Effector memory CD8-positive, alpha-beta T cell (primary cell): Measurements from ENCODE around the gene IQCK.
A peak's percentile ranks its signal among the peaks of the same experiment; 100 is the strongest.

Experiments used
- ATAC-seq: fragments of 150-1000 bp; cut with Tn5 transposase; replicated peaks from 2 replicates; pipeline ENCODE4 v1.10.0; 2021; ENCODE audit warnings: mild to moderate bottlenecking, moderate library complexity
- DNase-seq, 3 experiments: peaks; one replicate each; pipeline ENCODE4 v3.0.0; 2021
- H3K27ac Mint-ChIP-seq, 2 donors: one replicate each; pipeline ENCODE4 v1.8.0; 2022; ENCODE audit warnings: mild to moderate bottlenecking in 2 of 2, mixed read lengths in 2 of 2, moderate library complexity in 2 of 2
- H3K27me3 Mint-ChIP-seq, 2 donors: one replicate each; pipeline ENCODE4 v1.8.0; 2022; ENCODE audit warnings: mixed read lengths in 2 of 2
- H3K36me3 Mint-ChIP-seq: one replicate; pipeline ENCODE4 v1.8.0; 2022; ENCODE audit warnings: mild to moderate bottlenecking, moderate library complexity, mixed read lengths; ENCODE audit not compliant: insufficient read depth
- H3K4me1 Mint-ChIP-seq, 2 donors: one replicate each; pipeline ENCODE4 v1.8.0; 2022; ENCODE audit warnings: low read depth in 2 of 2, mixed read lengths in 2 of 2
- H3K4me3 Mint-ChIP-seq, 2 donors: one replicate each; pipeline ENCODE4 v1.8.0; 2022; ENCODE audit warnings: mild to moderate bottlenecking in 2 of 2, mixed read lengths in 2 of 2, moderate library complexity in 2 of 2
- H3K9me3 Mint-ChIP-seq, 2 donors: one replicate each; pipeline ENCODE4 v1.8.0; 2022; ENCODE audit warnings: mixed read lengths in 2 of 2

The IQCK gene

DNA sequence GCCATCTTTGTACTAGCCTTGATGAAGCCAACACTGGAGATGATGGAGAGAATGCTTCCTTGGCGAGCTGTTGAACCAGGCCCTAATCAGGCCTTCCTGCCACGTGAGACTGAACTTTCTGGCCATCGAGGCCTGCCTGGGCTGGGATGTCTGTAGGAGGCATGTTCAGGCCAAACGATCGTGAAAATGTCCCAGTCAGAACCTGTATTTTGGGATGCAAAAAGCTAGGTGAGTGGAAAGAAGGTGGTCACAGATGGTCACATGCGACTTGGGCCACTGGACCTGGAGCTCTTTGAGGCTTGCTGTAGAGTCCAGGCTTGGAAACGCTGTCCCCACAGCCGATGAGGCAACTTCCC lies 12.9 kb upstream of the IQCK start:
- DNase-seq (no peak), ATAC-seq (no peak)
- peaks cover 45% of the 10 kb centered on the region for H3K36me3 Mint-ChIP-seq
- no peaks in the 10 kb centered on the region for H3K27me3 Mint-ChIP-seq
- no peaks in the 10 kb centered on the region for H3K9me3 Mint-ChIP-seq
- H3K4me3 Mint-ChIP-seq = no peak overlapping the region
- no peak overlapping the region for H3K27ac Mint-ChIP-seq
- H3K4me1 Mint-ChIP-seq = peaks cover 0 to 8% of the 10 kb centered on the region in 2 donors

DNA sequence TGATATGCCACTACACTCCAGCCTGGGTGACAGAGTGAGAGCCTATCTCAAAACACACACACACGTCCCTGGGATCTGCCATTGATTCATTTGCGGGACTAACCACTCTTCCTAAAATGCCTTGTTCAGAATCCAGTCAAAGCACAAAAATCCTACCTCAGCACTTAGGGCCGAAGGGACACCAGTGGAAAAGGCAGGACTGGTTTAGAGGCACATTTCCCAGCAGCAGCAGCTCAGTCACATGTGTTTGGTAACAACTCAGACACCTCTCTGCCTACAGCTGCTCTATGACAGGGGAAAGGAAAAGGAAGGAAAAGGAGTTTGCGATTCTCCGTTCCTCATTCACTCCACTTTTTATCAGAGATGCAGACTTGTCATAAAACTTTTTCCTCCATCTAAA lies 12.2 kb upstream of the IQCK start:
- no peaks in the 10 kb centered on the region for H3K9me3 Mint-ChIP-seq
- no peak for ATAC-seq
- H3K4me1 Mint-ChIP-seq = peaks cover 0 to 7% of the 10 kb centered on the region in 2 donors
- H3K4me3 Mint-ChIP-seq = no peak overlapping the region
- no peaks in the 10 kb centered on the region for H3K27me3 Mint-ChIP-seq
- no peak overlapping the region for H3K27ac Mint-ChIP-seq
- DNase-seq = no peak
- peaks cover 43% of the 10 kb centered on the region for H3K36me3 Mint-ChIP-seq

DNA sequence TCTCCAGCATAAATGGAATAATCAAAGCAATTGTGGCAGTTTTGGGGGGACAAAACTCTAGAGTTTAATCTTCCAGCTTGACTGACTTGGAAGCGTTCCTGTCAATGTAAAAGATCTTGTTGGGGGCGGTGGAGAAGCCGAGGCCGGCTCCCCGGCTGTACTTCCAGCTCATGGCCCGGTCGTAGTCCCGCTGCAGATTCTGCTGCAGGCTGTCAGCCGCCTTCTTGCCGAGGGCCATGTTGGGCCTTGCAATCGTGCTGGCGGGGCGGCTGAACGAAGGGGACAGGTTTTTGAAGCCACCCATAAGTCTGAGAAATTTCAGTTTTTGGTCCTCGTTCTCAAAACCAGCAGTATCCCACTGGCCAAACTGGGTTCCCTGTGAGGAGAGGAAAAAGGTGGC lies 11.2 kb upstream of the IQCK start:
- DNase-seq (no peak), ATAC-seq (no peak)
- Mint-ChIP-seq H3K9me3 (no peaks in the 10 kb centered on the region), H3K4me3 (no peak overlapping the region), H3K36me3 (peaks cover 45% of the 10 kb centered on the region), H3K4me1 (peaks cover 5 to 10% of the 10 kb centered on the region in 2 donors), H3K27ac (no peak overlapping the region), H3K27me3 (no peaks in the 10 kb centered on the region)

DNA sequence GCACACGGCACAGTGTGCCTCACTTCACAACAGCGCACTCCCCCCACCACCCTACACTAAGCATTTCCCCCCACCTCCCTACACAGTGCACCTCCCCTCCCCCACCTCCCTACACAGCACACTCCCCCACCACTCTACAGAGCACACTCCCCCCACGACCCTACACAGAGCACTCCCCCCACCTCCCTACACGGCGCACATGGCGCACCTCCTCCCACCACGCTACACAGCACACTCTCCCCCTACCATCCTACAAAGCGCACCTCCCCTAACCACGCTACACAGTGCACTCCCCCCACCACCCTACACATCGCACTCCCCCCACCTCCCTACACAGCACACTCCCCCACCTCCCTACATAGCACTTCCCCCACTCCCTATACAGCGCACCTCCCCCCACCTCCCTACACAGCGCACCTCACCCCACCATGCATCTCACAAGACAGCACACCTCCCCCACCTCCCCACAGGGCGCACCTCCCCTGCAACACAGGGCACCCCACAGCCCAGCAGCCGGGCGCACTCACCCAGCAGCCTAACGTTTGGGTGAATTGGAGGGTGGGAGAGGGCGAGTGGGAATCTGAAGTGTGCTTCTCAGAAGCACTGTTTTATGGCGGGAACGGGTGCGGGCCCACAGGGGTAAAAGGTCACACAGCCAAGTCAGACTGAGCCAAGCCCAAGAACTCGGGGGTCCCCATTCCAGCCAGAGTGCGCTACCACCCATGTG lies 10.3 kb upstream of the IQCK start:
- no peaks in the 10 kb centered on the region for H3K27me3 Mint-ChIP-seq
- no peak for ATAC-seq
- H3K4me1 Mint-ChIP-seq = peaks cover 8 to 12% of the 10 kb centered on the region in 2 donors
- peaks cover 43% of the 10 kb centered on the region for H3K36me3 Mint-ChIP-seq
- no peak overlapping the region for H3K27ac Mint-ChIP-seq
- H3K9me3 Mint-ChIP-seq = no peaks in the 10 kb centered on the region
- H3K4me3 Mint-ChIP-seq = no peak overlapping the region
- DNase-seq = no peak

GRCh38 chr16:19708296-19709205 lies 9.5 kb upstream of the IQCK start:
- Mint-ChIP-seq H3K36me3 (peaks cover 42% of the 10 kb centered on the region), H3K4me3 (no peak overlapping the region), H3K4me1 (peaks cover 8 to 12% of the 10 kb centered on the region in 2 donors), H3K9me3 (no peaks in the 10 kb centered on the region), H3K27ac (peak overlapping the region in 1 of 2 donors; percentile 71), H3K27me3 (no peaks in the 10 kb centered on the region)
- no peak for DNase-seq
- ATAC-seq = no peak

DNA sequence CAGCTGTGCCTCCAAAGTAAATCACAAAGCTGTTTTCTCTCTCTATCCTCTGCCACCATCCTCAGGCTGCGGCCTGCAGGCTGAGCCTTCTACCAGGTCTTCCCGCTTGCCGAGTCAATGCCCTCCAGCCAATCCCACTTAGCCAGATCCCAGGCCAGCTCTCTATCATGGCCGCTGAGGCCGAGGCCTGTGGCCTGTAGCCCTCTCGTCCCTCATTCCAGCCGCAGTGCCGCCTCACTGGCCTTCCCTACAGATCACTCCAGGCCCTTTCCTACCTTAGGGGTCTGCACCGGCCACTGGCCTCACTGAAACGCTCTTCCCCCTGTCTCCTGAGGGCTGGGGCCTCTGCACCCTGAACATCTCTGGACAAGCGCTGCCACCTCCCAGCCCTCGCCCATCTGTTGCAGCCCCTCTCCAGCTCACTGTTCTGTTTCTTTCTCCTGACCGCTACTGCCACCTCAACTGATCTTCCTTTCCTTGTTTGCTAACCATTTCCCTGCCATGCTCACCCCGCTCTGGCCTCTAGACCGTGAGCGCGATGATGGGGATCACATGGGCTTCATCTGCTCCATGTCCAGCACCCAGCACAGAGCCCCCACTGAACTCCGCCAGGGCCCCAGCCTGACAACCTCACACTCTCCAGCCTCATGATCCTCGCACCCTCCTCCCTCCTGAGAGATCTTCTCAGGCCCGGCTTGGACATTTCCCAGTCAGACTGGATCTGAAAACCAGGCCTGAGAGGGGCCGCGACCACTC lies 8.5 kb upstream of the IQCK start:
- ATAC-seq = no peak
- no peak overlapping the region for H3K4me3 Mint-ChIP-seq
- peaks cover 10 to 12% of the 10 kb centered on the region in 2 donors for H3K4me1 Mint-ChIP-seq
- H3K36me3 Mint-ChIP-seq = peaks cover 33% of the 10 kb centered on the region
- no peak for DNase-seq
- H3K27ac Mint-ChIP-seq = peak overlapping the region; percentile 17 to 71
- H3K9me3 Mint-ChIP-seq = no peaks in the 10 kb centered on the region
- H3K27me3 Mint-ChIP-seq = no peaks in the 10 kb centered on the region

GRCh38 chr16:19710191-19710908 lies 7.7 kb upstream of the IQCK start:
- Mint-ChIP-seq H3K4me1 (peaks cover 13 to 14% of the 10 kb centered on the region in 2 donors), H3K27ac (peak overlapping the region in 1 of 2 donors; percentile 71), H3K9me3 (no peaks in the 10 kb centered on the region), H3K36me3 (peaks cover 27% of the 10 kb centered on the region), H3K4me3 (no peak overlapping the region), H3K27me3 (no peaks in the 10 kb centered on the region)
- DNase-seq (no peak), ATAC-seq (no peak)

- Mint-ChIP-seq H3K27ac (peak overlapping the region in 1 of 2 donors; percentile 71), H3K27me3 (no peaks in the 10 kb centered on the region), H3K4me1 (peaks cover 14 to 19% of the 10 kb centered on the region in 2 donors), H3K36me3 (peaks cover 22% of the 10 kb centered on the region), H3K4me3 (no peak overlapping the region), H3K9me3 (no peaks in the 10 kb centered on the region)
- DNase-seq (no peak), ATAC-seq (no peak)
These were observed 7.0 kb upstream of the IQCK start for GRCh38 chr16:19710991-19711545.

DNA sequence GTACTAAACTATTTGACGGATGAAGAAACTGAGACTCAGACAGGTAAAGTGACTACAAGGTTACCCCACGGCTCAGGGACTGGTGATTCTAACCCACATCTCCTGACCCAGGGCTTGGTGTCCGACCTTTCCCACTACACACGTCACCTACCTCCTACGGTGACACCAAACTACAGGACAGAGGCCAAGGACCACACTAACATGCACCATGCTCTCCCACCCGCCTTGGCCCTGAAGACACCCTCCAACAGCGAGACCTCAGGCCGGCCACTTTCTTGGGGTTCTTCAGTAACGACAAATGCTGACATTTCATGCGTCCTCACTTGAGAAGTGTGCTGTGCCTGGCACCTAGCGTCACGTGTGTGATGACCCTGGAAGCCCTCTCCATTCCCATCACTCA lies 6.4 kb upstream of the IQCK start:
- Mint-ChIP-seq H3K4me1 (peaks cover 16 to 22% of the 10 kb centered on the region in 2 donors), H3K36me3 (peaks cover 20% of the 10 kb centered on the region), H3K4me3 (no peak overlapping the region), H3K27ac (peak overlapping the region; percentile 12 to 71), H3K27me3 (no peaks in the 10 kb centered on the region), H3K9me3 (no peaks in the 10 kb centered on the region)
- DNase-seq (no peak), ATAC-seq (no peak)

- Mint-ChIP-seq H3K27me3 (no peaks in the 10 kb centered on the region), H3K4me1 (peaks cover 23 to 29% of the 10 kb centered on the region in 2 donors), H3K9me3 (no peaks in the 10 kb centered on the region), H3K4me3 (no peak overlapping the region), H3K27ac (peak overlapping the region in 1 of 2 donors; percentile 71), H3K36me3 (peaks cover 21% of the 10 kb centered on the region)
- ATAC-seq (no peak), DNase-seq (no peak)
These were observed 5.5 kb upstream of the IQCK start for GRCh38 chr16:19712418-19713058.

- Mint-ChIP-seq H3K27me3 (no peaks in the 10 kb centered on the region), H3K4me1 (peaks cover 28 to 34% of the 10 kb centered on the region in 2 donors), H3K4me3 (no peak overlapping the region), H3K27ac (no peak overlapping the region), H3K36me3 (peaks cover 27% of the 10 kb centered on the region), H3K9me3 (no peaks in the 10 kb centered on the region)
- DNase-seq (no peak), ATAC-seq (no peak)
These were observed 4.4 kb upstream of the IQCK start for GRCh38 chr16:19713697-19714096.

DNA sequence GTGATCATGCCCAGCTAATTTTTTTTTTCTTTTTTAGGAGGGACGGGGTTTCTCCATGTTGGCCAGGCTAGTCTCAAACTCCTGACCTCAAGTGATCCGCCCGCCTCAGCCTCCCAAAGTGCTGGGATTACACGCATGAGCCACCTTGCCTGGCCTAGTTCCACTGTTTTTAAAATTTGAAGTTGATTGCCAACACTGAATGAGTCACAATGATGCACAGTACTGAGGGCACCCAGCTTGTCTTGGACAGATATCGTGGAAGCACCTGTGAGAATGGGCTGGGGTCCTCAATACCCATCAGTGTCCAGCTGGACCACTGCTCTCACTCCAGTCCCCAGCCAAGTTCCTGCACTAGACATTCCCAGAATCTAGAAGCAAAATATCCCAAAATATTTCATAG lies 2.5 kb upstream of the IQCK start:
- DNase-seq (no peak), ATAC-seq (no peak)
- Mint-ChIP-seq H3K36me3 (peaks cover 24% of the 10 kb centered on the region), H3K4me1 (peaks cover 24 to 37% of the 10 kb centered on the region in 2 donors), H3K9me3 (no peaks in the 10 kb centered on the region), H3K27me3 (no peaks in the 10 kb centered on the region), H3K4me3 (no peak overlapping the region), H3K27ac (peak overlapping the region in 1 of 2 donors; percentile 72)
